HG02840 (cell line): ENCODE data around the gene FOXP3.

ENCODE experiments used
- ATAC-seq: cut with Tn5 transposase; IDR thresholded peaks from one replicate; pipeline ENCODE4 v1.9.1; 2021; ENCODE audit warnings: mild to moderate bottlenecking, moderate library complexity, moderate number of reproducible peaks; ENCODE audit not compliant: unreplicated experiment, low FRiP score

The FOXP3 gene

DNA sequence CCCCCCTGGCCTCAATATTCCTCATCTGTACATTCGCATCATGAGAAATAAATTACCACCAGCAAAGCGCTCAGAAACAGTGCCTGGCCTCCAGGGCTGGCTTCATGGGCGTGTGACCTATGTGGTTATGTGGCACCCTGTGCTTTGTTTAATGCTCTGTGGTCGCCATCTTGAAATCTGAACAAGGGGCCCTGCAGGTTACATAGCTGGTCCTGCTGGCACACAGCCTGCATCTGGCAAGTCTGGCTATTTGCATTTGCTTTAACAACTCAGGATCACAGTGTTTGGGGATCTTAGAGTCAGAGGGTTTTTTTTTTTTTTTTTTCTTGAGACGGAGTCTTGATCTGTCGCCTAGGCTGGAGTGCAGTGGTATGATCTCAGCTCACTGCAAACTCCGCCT lies 9.9 kb downstream of the FOXP3 start:
- no peak for ATAC-seq

DNA sequence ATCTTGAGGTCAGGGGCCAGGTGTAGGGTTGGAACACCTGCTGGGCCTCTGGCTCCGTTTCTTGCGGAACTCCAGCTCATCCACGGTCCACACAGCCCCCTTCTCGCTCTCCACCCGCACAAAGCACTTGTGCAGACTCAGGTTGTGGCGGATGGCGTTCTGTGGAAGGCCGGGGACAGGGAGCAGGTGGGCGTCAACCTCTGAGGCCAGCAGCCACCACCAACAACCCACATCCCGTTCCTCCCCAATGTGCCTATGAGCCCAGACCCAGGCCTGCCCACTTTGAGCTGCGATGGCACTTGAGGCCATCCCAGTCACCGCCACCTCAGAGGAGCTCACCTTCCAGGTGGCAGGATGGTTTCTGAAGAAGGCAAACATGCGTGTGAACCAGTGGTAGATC lies 13.2 kb downstream of the FOXP3 start:
- no peak for ATAC-seq

DNA sequence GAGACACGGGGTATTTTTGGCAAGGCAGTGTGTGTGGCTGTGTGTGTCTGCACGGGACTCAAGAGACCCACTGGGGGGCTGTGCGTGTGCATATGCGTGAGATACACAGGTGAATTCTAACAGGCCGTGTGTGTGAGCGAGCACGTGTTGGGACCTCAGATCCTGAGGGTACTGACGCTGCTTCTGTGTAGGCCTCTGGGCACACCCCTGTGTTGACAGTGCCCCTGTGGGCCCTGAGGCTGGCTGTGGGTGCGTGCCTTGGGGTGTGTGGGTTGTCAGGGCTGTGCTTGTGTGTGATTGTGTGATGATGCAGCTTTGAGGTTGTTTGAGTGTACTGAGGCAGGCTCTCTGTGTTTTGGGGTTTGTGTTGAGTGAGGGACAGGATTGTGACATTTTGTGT lies 13.9 kb downstream of the FOXP3 start:
- ATAC-seq: no peak

DNA sequence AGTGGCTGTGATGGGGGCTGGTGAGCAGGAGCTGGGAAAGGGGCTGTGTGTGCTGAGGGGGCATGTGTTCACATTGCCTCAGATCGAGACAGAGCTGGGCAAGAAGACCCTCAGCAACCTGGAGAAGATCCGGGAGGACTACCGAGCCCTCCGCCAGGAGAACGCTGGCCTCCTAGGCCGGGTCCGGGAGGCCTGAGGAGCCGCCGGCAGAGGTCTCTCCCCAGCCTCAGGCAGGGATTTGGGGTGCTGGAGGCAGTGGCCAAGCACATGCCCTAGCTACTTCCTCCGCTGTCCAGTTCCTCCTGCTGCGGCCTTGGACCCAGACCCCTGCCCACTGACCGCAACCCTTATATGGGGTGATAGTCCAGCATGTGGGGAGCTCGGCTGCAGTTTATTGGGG lies 14.4 kb downstream of the FOXP3 start:
- ATAC-seq: no peak

DNA sequence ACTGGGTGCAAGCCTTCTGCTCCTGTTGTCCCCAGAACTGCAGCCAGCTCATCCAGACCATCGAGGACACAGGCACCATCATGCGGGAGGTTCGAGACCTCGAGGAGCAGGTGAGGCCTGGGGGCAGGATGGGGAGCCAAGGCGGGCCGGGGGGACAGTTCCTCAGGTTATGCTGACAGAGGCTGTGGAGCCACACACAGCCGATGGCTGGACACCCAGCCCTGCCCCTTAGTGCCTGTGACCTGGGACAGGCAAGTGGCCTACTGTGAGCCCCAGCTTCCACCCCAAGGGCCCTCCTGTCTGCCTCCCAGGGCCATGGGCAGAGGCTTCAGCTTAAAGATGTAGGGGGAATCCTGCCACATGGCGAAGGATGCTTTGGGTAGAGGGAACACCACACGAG lies 14.9 kb downstream of the FOXP3 start:
- ATAC-seq: no peak

DNA sequence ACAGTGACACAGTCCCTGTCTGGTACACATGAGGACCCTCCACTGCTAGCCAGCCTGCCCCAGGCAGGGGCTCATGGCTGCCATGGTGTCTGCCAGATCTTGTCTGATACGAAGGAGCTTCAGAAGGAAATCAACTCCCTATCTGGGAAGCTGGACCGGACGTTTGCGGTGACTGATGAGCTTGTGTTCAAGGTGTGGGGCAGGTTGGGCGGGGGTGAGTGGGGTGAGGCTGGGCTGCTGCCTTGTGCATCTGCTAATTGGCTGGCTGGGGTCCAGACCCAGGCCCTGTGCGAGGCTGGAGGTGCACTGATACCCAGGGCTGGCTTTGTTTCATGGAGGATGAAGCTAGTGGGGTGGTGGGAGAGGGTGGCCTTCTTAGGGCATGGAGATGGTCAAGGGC lies 15.4 kb downstream of the FOXP3 start:
- no peak for ATAC-seq

DNA sequence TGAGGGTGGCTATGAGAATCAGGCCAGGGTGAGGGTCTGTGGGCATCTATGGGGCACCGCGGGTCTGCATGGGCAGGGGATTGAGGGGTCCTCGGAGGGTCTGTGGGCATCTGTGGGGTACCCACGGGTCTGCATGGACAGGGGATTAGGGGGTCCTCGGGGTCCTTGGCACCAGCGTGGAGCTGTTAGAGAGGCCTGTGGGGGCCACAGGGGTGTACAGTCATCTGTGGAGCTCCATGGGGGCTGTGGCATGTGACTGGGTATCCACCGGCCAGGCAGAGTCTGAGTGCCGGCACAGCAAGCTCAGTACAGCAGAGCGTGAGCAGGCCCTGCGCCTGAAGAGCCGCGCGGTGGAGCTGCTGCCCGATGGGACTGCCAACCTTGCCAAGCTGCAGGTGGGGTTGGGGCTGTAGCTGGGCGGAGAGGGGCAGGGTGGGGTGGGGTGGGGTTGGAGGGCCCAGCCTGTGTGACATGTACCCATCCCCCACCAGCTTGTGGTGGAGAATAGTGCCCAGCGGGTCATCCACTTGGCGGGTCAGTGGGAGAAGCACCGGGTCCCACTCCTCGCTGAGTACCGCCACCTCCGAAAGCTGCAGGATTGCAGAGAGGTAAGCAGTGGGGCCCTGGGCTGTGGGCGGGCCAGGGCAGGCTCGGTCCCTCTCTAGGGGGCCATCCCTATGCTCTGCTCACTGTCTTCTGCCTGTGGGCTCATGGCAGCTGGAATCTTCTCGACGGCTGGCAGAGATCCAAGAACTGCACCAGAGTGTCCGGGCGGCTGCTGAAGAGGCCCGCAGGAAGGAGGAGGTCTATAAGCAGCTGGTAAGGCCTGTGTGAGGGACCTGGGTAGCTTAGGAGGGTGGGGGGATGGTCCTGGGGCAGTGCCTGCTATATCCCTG lies 16.3 kb downstream of the FOXP3 start:
- ATAC-seq: no peak

DNA sequence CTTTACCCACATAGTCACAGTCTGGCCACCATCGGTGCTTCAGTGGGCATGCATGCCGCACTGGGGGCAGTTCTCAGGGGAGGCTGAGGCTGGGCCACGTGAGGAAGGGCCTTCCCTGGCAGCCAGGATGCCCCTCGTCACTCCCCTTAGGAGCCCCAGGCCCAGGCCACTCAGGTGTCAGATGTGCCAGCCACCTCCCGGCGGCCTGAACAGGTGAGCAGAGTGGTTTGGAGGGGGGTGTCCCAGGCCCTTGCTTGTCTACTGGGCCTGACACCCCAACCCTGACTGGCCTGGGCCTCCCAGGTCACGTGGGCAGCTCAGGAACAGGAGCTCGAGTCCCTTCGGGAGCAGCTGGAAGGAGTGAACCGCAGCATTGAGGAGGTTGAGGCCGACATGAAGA lies 17.2 kb downstream of the FOXP3 start:
- no peak for ATAC-seq

DNA sequence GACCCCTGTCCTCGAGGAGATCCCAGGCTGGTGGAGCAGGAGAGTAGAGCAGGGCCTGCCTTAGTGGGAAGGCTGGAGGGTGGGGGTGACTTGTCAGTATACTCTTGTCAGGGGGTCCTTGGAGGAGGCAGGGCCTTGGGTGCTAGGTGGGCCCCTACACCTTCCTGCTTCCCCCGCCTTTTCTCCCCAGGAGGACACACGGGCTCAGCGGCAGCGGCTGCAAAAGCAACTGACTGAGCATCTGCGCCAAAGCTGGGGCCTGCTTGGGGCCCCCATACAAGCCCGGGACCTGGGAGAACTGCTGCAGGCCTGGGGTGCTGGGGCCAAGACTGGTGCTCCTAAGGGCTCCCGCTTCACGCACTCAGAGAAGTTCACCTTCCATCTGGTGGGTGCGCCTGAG lies 18.0 kb downstream of the FOXP3 start:
- ATAC-seq: no peak

DNA sequence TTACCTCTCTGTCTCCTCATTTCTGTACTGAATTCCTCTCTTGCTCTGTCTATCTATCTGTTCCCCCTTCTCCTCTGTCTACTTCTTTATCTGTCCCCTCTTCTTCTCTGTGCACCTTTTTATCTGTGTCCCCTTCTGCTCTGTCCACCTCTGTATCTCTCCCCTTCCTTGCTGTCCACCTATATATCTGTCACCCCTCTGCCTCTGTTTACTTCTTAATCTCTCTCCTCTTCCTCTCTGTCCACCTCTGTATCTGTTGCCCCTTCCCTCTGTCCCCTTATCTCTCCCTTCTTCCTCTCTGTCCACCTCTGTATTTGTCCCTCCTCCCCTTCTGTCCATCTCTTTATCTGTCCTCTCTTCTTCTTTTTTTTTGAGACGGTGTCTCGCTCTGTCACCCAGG lies 20.3 kb downstream of the FOXP3 start:
- ATAC-seq: no peak

DNA sequence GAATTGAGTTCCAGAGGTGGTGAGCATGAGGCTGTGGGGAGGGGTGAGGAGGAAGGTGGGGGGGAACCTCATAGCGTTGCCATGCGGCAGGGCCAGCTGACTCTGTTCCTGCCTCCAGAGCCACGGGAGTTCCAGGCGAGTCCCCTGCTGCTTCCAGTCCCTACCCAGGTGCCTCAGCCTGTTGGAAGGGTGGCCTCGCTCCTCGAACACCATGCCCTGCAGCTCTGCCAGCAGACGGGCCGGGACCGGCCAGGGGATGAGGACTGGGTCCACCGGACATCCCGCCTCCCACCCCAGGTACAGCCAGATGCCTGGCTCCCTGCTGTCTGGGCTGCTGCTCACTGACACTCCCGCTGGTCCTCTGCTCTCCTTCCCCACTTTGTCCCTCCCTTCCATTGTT lies 21.3 kb downstream of the FOXP3 start:
- ATAC-seq: no peak

DNA sequence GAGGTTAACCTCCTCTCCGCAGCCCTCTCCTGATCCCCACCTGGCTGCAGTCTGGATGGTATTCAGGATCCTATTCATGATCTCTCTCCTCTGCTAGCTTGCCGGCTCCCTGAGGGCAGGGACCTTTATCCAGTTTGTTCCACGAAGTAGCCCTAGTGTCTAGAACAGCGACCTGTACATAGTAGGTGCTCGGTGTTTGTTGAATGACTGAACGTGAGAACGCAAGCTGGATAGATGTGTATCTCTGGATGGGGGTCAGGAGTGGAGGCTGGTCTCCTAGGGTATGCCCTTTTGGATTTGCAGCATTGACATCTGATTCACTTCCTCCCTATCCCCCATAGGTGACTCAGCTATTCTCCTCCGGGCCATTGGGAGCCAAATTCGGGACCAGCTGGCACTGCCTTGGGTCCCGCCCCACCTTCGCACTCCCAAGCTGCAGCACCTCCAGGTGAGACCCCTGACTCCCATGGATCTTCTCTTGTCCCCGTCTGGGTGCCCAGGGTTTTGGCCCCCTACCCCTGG lies 21.9 kb downstream of the FOXP3 start:
- no peak for ATAC-seq

DNA sequence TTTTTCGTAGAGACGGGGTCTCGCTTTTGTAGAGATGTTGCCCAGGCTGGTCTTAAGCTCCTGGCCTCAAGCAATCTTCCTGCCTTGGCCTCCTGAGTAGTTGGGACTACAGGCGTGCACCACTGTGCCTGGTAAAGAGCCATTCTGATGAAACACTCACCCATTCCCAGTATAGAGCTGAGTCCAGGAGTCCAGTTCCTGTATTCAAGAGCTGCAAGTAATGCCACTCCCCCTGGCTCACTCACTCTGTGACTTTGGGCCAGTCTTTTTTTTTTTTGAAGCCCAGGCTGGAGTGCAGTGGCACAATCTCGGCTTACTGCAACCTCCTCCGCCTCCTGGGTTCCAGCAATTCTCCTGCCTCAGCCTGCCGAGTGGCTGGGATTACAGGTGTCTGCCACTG lies 25.8 kb downstream of the FOXP3 start:
- ATAC-seq: no peak

DNA sequence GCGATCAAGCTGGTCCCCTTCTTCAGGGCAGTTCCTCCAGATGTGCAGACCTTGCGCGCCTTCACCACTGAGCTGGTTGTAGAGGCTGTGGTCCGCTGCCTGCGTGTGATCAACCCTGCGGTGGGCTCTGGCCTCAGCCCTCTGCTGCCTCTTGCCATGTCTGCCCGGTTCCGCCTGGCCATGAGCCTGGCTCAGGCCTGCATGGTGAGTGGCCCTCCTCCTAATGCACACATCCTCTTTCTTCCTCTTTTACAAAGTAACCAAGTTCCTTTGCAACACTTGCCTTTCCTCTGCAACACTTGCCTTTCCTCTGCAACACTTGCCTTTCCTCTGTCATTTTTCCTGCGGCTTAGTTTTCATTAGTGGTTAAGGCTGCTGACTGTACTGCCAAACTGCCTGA lies 27.4 kb downstream of the FOXP3 start:
- no peak for ATAC-seq

DNA sequence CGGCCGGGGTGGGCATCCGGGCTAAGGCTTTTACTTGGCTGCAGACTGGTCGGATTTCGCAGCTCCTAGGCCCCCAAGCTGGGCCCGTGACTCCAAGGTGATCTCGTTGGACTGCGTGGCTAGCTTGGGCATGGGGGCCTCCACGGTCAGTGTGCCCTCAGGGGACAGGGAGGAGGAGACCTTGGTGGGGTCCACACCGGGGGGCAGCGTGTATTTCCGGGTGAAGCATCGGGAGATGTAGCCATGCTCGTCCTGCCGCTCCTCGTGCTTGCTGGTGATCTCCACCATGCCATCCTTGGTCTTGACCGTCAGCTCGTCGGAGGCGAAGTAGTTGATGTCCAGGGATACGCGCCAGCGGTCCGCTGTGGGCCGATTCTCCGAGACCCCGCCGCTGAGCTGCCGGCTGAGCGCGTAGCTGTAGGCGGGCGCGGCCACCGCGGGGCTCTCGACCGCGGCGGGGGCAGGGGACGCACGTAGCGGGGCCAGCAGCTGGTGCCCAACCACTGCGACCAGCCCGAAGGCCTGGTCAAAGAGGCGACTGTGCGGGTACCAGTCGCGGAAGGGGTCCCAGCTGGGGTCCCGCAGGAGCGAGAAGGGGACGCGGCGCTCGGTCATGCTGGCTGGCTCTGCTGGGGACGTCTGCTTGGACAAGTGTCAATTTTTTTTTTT lies 30.5 kb downstream of the FOXP3 start:
- ATAC-seq: no peak

DNA sequence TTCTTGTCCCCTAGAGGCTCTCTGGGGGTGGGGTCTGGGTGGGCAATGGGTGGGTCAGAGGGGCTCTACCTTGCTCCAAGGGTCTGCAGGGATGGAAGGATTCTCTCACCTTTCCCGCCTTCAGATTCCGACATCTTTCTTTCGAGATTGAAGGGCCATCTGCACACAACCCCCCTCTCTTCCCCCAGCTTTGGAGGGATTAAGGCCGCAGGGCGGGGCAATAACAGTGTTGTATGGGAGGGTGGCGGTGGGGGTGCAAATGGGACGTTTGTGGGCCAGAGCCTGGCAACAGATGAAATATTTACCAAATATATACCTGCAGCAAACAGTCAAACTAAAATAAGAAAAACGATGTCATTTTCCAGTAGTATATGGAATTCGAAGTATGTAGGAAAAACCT lies 31.3 kb downstream of the FOXP3 start, which contains the start of gene CACNA1F:
Gene CACNA1F (minus strand): TSS at position 165 of the 400 bp plus-strand sequence. CDS start 31 bp downstream, at position 134.
- ATAC-seq: no peak

DNA sequence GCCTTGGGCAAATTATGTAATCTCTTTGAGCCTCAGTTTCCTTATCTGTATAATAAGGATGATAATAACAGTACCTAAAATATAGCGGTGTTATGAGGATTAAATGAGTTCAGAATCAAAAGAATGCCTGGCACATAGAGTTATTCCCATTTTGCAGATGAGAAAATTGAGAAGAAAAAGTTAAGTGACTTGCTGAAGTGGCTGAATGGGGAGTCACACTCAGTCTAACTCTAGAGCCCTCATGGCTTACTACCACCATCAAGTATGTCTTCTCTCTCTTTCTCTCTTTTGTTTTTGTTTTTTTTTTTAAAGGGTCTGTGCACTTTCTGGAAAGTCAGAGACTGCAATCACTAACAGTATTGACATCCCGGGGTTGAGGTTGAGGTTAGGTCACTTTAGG lies 32.0 kb downstream of the FOXP3 start:
- no peak for ATAC-seq

DNA sequence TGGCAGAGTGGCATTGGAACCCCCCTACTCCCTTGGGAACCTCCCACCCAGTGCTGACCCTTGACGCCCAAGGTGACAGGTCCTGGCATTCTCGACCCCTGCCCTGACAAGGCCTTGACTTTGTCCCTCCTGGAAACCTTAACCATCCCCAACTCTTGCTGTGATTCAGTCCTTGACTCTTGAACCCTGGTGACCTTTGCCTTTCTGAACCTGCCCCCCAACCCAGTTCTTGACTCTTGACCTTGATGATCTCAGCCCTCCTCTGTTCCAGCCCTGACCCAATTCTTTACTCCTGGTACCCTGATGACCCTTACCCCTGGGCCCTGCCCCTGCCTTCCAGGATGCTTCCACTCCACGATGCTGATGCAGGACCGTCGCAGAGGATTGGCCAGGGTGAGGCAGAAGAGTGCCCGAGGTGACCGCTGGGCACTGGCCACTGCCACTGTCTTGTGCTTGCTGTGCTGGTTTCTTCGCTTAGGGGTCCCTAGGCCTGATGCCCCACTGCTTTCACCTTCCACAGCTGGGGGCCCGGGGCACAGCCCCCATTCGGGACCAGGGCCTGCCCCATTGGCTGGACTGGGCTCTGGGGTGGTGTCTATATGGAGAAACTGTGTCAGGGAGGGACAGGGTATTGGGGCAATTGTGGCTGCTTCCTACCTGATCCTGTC lies 33.0 kb downstream of the FOXP3 start:
- no peak for ATAC-seq

DNA sequence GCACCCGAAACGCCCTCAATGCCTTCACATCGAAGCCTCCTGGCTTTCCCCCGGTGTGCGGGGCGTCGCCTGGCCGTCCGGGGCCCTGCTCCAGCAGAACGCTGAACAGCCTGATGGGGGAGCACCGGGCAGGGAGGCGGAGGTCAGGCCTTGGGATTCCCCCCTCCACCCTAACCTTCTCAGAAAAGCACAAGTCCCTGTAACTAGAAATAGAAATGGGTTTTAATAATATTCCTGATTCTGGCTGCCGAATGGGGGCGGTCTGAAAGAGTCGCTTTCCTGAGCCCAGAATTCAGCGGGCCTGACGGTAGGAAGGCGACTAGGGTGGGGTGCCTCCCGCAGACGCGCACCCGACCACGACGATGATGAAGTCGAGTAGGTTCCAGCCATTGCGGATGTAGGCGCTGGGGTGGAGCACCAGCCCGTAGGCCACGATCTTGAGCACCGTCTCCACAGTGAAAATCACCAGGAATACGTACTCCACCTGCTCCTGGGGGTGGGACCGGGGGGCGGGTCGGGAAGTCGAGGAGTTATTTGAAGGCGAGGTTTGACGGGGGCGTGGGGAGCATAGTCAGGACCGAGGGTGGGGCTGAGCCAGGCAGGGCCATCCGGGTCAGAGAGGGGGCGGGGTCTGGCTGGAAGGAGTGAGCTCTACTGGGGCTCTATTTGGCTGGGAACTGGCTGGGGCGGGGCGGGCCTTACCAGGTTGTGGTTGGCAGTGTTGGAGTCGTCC lies 33.8 kb downstream of the FOXP3 start:
- no peak for ATAC-seq

DNA sequence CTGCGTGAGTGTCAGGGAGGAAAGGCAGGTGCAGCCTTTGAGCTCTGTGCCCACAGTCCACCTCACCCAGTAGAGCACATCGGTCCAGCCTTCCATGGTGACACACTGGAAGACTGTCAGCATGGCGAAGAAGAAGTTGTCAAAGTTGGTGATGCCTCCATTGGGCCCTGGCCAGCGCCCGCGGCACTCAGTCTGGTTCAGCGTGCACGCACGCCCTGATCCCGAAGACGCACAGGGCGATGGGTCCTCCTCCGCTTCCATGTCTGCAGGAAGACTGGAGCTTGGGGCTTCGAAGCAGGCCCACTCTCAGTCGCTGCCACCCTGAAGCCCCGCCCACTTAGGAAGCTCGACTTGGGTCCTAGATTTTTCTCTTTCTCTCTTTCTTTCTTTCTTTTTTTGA lies 36.3 kb downstream of the FOXP3 start:
- ATAC-seq: no peak

DNA sequence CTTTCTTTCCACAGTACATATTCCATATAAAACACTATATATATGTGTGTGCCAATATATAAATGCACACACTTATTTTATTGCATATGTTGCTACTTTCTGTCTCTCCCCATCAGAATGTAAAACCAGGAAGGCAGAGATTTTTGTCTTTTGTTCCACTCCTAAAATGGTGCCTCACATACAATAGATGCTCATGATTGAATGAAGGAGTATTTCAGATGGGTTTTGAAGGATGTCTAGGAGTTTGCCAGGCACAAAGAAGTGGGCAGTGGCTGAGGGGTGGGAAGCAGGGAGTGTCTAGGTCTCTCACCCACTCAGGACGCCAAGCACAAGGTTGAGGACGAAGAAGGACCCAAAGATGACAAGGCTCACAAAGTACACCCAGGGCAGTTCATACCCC lies 36.8 kb downstream of the FOXP3 start:
- no peak for ATAC-seq
